SU-DHL-6 (cell line): Measurements from ENCODE around the gene SYT13.
"Not testable (repeated sequence)": the region's sequence is repeated elsewhere in the genome, so short reads cannot be mapped to it uniquely, and the experiment has no call there.

Experiments used
- CTCF ChIP-seq: fragments of 200-600 bp; sonication (generic); IDR thresholded peaks from one replicate; pipeline ENCODE4 v1.5.1; 2017; ENCODE audit warnings: antibody characterized with exemption, mild to moderate bottlenecking, low read length, moderate library complexity; ENCODE audit not compliant: insufficient read depth, poor library complexity, severe bottlenecking
- EZH2phosphoT487 ChIP-seq: fragments of 200-600 bp; sonication (generic), shearing (Covaris generic); conservative IDR thresholded peaks from 2 replicates; pipeline ENCODE4 v1.6.1; 2018; ENCODE audit warnings: mild to moderate bottlenecking, antibody characterized with exemption, low read length, moderate library complexity, mixed read lengths

DNA sequence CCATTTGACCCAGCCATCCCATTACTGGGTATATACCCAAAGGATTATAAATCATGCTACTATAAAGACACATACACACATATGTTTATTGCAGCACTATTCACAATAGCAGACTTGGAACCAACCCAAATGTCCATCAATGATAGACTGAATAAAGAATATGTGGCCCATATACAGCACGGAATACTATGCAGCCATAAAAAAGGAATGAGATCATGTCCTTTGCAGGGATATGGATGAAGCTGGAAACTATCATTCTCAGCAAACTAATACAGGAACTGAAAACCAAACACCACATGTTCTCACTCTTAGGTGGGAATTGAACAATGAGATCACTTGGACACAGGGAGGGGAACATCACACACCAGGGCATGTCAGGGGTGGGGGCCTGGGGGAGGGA is 36.8 kb downstream of the SYT13 start:
- not testable (repeated sequence) for TF ChIP-seq CTCF, EZH2phosphoT487
